Dermis lymphatic vessel endothelial cell (primary cell): ENCODE data around the gene TDRD7. TPM values are rescaled to one million over a fixed set of nuclear protein-coding genes. Genes with fewer than 3 reads are reported as not detected.

Experiments
- total RNA-seq: library from RNA; depleted of rRNA; stranded (reverse); fragments of >200 nt; gene quantifications from 2 replicates; pipeline ENCODE4 v1.2.1, GENCODE V29; 2014

TDRD7 gene
- 16.1 and 18.0 TPM in 2 replicates for total RNA-seq

DNA sequence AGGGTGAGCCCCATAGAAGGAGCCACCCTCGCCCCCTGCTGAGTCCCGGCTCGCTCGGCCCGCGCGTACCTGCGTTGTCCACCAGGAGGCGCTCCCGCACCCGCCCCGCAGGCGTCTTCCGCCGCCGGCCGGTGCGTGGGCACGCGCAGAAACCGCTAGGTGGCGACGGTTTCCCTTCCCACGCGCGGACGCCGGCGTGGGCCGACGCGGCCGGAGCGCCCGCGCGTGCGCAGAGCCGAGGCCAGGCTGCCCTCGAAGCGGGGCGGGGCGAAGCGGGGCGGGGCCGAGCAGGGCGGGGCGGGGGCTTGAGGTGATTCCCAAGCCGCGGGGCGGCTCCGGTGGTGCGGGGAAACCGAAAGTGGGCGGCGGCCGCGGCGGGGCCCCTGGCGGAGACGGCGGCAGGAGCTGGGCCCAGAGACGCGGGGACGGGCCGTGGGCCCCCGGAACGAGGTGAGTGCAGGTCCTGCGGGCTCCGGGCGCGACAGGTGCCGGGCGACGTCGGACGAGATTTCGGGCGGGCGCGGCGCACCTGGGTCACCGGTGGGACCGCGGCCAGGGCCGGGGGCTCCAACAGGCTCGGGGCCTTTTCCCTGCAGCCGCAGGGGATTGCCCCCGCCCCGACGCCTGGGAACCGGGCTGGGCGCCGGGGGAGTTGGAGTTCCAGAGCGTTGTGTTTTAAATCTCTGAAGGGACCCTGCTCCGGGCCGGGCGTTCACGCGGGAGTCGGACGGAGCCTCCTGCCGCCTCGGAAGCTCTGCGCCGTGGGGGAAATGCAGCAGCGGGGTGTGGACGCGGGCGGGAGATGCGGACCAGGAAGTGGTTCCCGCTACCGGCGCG is at the start of gene TDRD7:
Gene TDRD7 (plus strand): TSS at position 308 of the 837 bp plus-strand sequence. CDS start 16,370 bp downstream, outside the sequence.

DNA sequence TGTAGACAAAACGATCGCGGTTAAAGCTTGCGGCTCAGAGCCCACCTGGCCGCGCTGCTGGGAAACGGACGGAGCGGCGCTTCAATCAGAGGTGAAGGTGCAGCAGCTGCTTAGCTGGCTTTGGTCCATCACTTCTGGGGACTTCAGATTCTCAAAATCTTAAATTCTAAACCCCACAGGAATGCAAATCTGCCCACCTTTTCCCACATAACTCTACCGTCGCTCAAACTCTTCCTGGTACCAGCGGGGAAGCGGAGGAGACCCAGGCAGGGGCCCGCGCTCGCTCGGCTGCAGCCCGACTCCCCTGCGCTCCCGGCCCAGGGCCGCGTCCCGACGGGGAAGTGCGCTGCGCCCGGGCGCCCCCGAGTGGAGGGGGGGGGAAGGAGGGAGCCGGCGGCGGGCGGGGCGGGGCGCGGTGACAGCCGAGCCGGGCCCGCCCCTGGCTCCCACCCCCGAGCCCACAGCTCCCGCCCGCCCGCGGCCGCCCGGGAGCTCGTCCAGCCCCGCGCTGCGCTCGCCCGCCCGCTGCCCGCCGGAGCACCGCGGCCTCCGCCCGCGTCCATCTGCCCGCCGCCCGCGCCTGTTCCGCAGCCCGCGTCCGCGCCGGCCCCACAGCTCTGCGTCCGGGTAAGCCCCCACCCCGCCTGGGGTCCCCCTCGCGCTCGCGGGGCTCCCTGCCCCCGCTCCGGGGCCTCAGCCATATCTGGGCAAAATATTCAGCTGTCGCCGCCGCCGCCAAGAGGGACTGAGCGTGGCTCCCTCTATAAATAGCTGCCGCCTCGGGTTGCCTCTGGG is 89.5 kb downstream of the TDRD7 start, which contains the start of gene TMOD1:
Gene TMOD1 (plus strand): TSS at position 490 of the 795 bp plus-strand sequence. CDS start 22,523 bp downstream, outside the sequence.

Other genes with a start within 250 kb of the TDRD7 start
- gene CCDC180, start 104.4 kb upstream of the TDRD7 start, total RNA-seq: 1.5 and 2.2 TPM in 2 replicates
- gene TMOD1, start 89.6 kb downstream of the TDRD7 start, total RNA-seq: 0.87 and 1.1 TPM in 2 replicates
- gene TSTD2, start 221.3 kb downstream of the TDRD7 start, total RNA-seq: 12.6 and 13.8 TPM in 2 replicates
- gene NCBP1, start 221.7 kb downstream of the TDRD7 start, total RNA-seq: 17.2 and 31.7 TPM in 2 replicates